Progenitor cell of endocrine pancreas (in vitro differentiated cells): Measurements from ENCODE around the gene BIVM. TPM values are rescaled to one million over a fixed set of nuclear protein-coding genes. Genes with fewer than 3 reads are reported as not detected.

ENCODE experiments used
- DNase-seq: peaks from one replicate; pipeline ENCODE4 v3.0.0; 2021; ENCODE audit warnings: low spot score; ENCODE audit not compliant: unreplicated experiment
- H3K27ac Mint-ChIP-seq: 2 replicates; pipeline ENCODE4 v1.8.0; 2021; ENCODE audit warnings: mild to moderate bottlenecking, moderate library complexity, mixed read lengths
- H3K27me3 Mint-ChIP-seq: 2 replicates; pipeline ENCODE4 v1.8.0; 2021; ENCODE audit warnings: mixed read lengths
- H3K36me3 Mint-ChIP-seq: 2 replicates; pipeline ENCODE4 v1.8.0; 2022; ENCODE audit warnings: mixed read lengths; ENCODE audit not compliant: insufficient read depth
- H3K4me1 Mint-ChIP-seq: 2 replicates; pipeline ENCODE4 v1.8.0; 2021; ENCODE audit warnings: low read depth, mixed read lengths
- H3K4me3 Mint-ChIP-seq: 2 replicates; pipeline ENCODE4 v1.8.0; 2021; ENCODE audit warnings: low read depth, mild to moderate bottlenecking, moderate library complexity, mixed read lengths
- H3K9me3 Mint-ChIP-seq: 2 replicates; pipeline ENCODE4 v1.8.0; 2021; ENCODE audit warnings: low read depth, mixed read lengths
- CTCF ChIP-seq: fragments of 200-600 bp; sonication (generic); IDR thresholded peaks from one replicate; pipeline ENCODE4 v1.5.0; 2021; ENCODE audit warnings: antibody characterized with exemption, mild to moderate bottlenecking; ENCODE audit not compliant: unreplicated experiment
- total RNA-seq: library from RNA; stranded (reverse); gene quantifications from 2 replicates; pipeline ENCODE4 v1.2.1, GENCODE V29; 2021

Gene BIVM
- total RNA-seq, 1 donor from 2014 or later = 28.5 TPM

GRCh38 chr13:102854675-102855074, 55.8 kb downstream of the BIVM start:
- Mint-ChIP-seq H3K27me3 (no peaks in the 10 kb centered on the region), H3K9me3 (no peaks in the 10 kb centered on the region), H3K4me3 (no peak overlapping the region), H3K36me3 (peaks cover 18% of the 10 kb centered on the region), H3K4me1 (no peaks in the 10 kb centered on the region), H3K27ac (no peak overlapping the region)
- no peak for DNase-seq
- no peak for TF ChIP-seq CTCF

- no peak for TF ChIP-seq CTCF
Measured at GRCh38 chr13:102856557-102856956, 57.6 kb downstream of the BIVM start.

GRCh38 chr13:102862624-102863210, 63.8 kb downstream of the BIVM start:
- DNase-seq = no peak
- no peaks in the 10 kb centered on the region for H3K27me3 Mint-ChIP-seq
- no peak overlapping the region for H3K4me3 Mint-ChIP-seq
- peaks cover 43% of the 10 kb centered on the region for H3K36me3 Mint-ChIP-seq
- TF ChIP-seq CTCF = no peak
- H3K9me3 Mint-ChIP-seq = no peaks in the 10 kb centered on the region
- no peak overlapping the region for H3K27ac Mint-ChIP-seq
- H3K4me1 Mint-ChIP-seq = no peaks in the 10 kb centered on the region

More at GRCh38 chr13:102856557-102856956, 57.6 kb downstream of the BIVM start:
- H3K4me3 Mint-ChIP-seq = no peak overlapping the region
- H3K36me3 Mint-ChIP-seq = peaks cover 22% of the 10 kb centered on the region
- no peaks in the 10 kb centered on the region for H3K27me3 Mint-ChIP-seq
- DNase-seq = no peak
- H3K27ac Mint-ChIP-seq = no peak overlapping the region
- no peaks in the 10 kb centered on the region for H3K9me3 Mint-ChIP-seq
- H3K4me1 Mint-ChIP-seq = no peaks in the 10 kb centered on the region

GRCh38 chr13:102863590-102863989, 64.7 kb downstream of the BIVM start:
- Mint-ChIP-seq H3K9me3 (no peaks in the 10 kb centered on the region), H3K27ac (no peak overlapping the region), H3K36me3 (peaks cover 43% of the 10 kb centered on the region), H3K4me1 (no peaks in the 10 kb centered on the region), H3K4me3 (no peak overlapping the region), H3K27me3 (no peaks in the 10 kb centered on the region)
- no peak for TF ChIP-seq CTCF
- DNase-seq = no peak

- no peaks in the 10 kb centered on the region for H3K27me3 Mint-ChIP-seq
- no peaks in the 10 kb centered on the region for H3K4me1 Mint-ChIP-seq
- no peak overlapping the region for H3K27ac Mint-ChIP-seq
- no peak overlapping the region for H3K4me3 Mint-ChIP-seq
- peaks cover 33% of the 10 kb centered on the region for H3K36me3 Mint-ChIP-seq
- DNase-seq = no peak
- no peak for TF ChIP-seq CTCF
- H3K9me3 Mint-ChIP-seq = no peaks in the 10 kb centered on the region
Measured at GRCh38 chr13:102868366-102868936, 69.5 kb downstream of the BIVM start.
